DND-41 (cell line): ENCODE results near the gene HOXA3.

Experiments
- ATAC-seq: fragments of 200-7000 bp; cut with Tn5 transposase; 3 replicates; pipeline ENCODE4 v1.9.1; 2021; ENCODE audit warnings: low read depth; ENCODE audit not compliant: insufficient read depth
- DNase-seq: peaks from one replicate; pipeline ENCODE4 v3.0.0-alpha.2; 2020
- H2AFZ ChIP-seq: 2 replicates; pipeline ENCODE4 v1.6.0; 2012; ENCODE audit warnings: low read depth, low read length
- H3K27ac ChIP-seq: 2 replicates; pipeline ENCODE4 v1.5.1; 2012; ENCODE audit warnings: low read length, inconsistent platforms
- H3K27me3 ChIP-seq: fragments of 200-600 bp; sonication (generic); 2 replicates; pipeline ENCODE4 v1.6.0; 2012; ENCODE audit warnings: low read length, mild to moderate bottlenecking, inconsistent platforms; ENCODE audit not compliant: insufficient read depth, poor library complexity
- H3K36me3 ChIP-seq: 2 replicates; pipeline ENCODE4 v1.5.1; 2012; ENCODE audit warnings: low read length, inconsistent platforms; ENCODE audit not compliant: insufficient read depth
- H3K4me1 ChIP-seq: 2 replicates; pipeline ENCODE4 v1.5.1; 2012; ENCODE audit warnings: mild to moderate bottlenecking, low read length; ENCODE audit not compliant: insufficient read depth
- H3K4me2 ChIP-seq: 2 replicates; pipeline ENCODE4 v1.6.0; 2012; ENCODE audit warnings: mild to moderate bottlenecking, moderate library complexity, low read length, inconsistent platforms; ENCODE audit not compliant: insufficient read depth
- H3K4me3 ChIP-seq, 2 experiments: fragments of 200-600 bp in 1 of 2; shearing (Covaris generic) in 1 of 2; 2 replicates each; pipeline ENCODE4 v1.5.1; 2012 to 2016; ENCODE audit warnings: inconsistent platforms in 2 of 2, low read length in 2 of 2, mild to moderate bottlenecking in 2 of 2, low read depth in 1 of 2, moderate library complexity in 1 of 2
- H3K79me2 ChIP-seq: 2 replicates; pipeline ENCODE4 v1.6.0; 2012; ENCODE audit warnings: low read length, inconsistent platforms; ENCODE audit not compliant: insufficient read depth
- H3K9ac ChIP-seq: 2 replicates; pipeline ENCODE4 v1.6.0; 2012; ENCODE audit warnings: low read depth, mild to moderate bottlenecking, inconsistent platforms, low read length, moderate library complexity
- H3K9me3 ChIP-seq: 2 replicates; pipeline ENCODE4 v1.5.1; 2012; ENCODE audit warnings: low read length, moderate library complexity, mild to moderate bottlenecking, inconsistent platforms; ENCODE audit not compliant: insufficient read depth, severe bottlenecking
- H4K20me1 ChIP-seq: 2 replicates; pipeline ENCODE4 v1.6.0; 2012; ENCODE audit warnings: low read length; ENCODE audit not compliant: insufficient read depth
- CTCF ChIP-seq: IDR thresholded peaks from 2 replicates; pipeline ENCODE4 v1.5.1; 2012; ENCODE audit warnings: borderline replicate concordance, low read length, moderate library complexity, mild to moderate bottlenecking; ENCODE audit not compliant: poor library complexity, severe bottlenecking; ENCODE audit errors: extremely low read depth
- EZH2 ChIP-seq: IDR thresholded peaks from 3 replicates; pipeline ENCODE4 v1.6.1; 2012; ENCODE audit warnings: borderline replicate concordance, low read depth, mild to moderate bottlenecking, moderate library complexity, low read length, inconsistent platforms; ENCODE audit not compliant: severe bottlenecking

The HOXA3 gene

GRCh38 chr7:27143950-27144780 lies 8.2 kb downstream of the HOXA3 start:
- peaks cover 13% of the 10 kb centered on the region for H3K36me3 ChIP-seq
- no peak overlapping the region for H3K27ac ChIP-seq
- no peaks in the 10 kb centered on the region for H3K9me3 ChIP-seq
- H3K4me1 ChIP-seq: peaks cover 11% of the 10 kb centered on the region
- no peak overlapping the region for H3K4me3 ChIP-seq
- H3K27me3 ChIP-seq: no peaks in the 10 kb centered on the region
- no peak overlapping the region for H2AFZ ChIP-seq
- no peak for ATAC-seq
- H3K79me2 ChIP-seq: peaks cover 12% of the 10 kb centered on the region
- no peaks in the 10 kb centered on the region for H4K20me1 ChIP-seq
- TF ChIP-seq EZH2 (no peak), CTCF (no peak)
- no peak for DNase-seq
- no peak overlapping the region for H3K9ac ChIP-seq
- H3K4me2 ChIP-seq: no peak overlapping the region

- DNase-seq: no peak
Measured at GRCh38 chr7:27143023-27143949, 9.1 kb downstream of the HOXA3 start, which contains the start of gene HOXA5. HOXA5 (minus strand) TSS chr7:27143681; CDS start chr7:27143607, 74 bp downstream.

GRCh38 chr7:27142580-27143022 lies 9.8 kb downstream of the HOXA3 start:
- ATAC-seq: no peak
- Histone ChIP-seq H3K36me3 (peaks cover 13% of the 10 kb centered on the region), H3K27ac (no peak overlapping the region), H3K79me2 (no peaks in the 10 kb centered on the region), H2AFZ (no peak overlapping the region), H3K9ac (no peak overlapping the region), H3K27me3 (no peaks in the 10 kb centered on the region), H3K9me3 (no peaks in the 10 kb centered on the region), H4K20me1 (no peaks in the 10 kb centered on the region), H3K4me3 (no peak overlapping the region), H3K4me1 (no peaks in the 10 kb centered on the region), H3K4me2 (no peak overlapping the region)
- TF ChIP-seq EZH2: no peak
- no peak for TF ChIP-seq CTCF
- DNase-seq: no peak

More at GRCh38 chr7:27143023-27143949, 9.1 kb downstream of the HOXA3 start, which contains the start of gene HOXA5:
- Histone ChIP-seq H4K20me1 (no peaks in the 10 kb centered on the region), H3K27me3 (no peaks in the 10 kb centered on the region), H3K4me3 (no peak within 1 kb of the TSS), H3K9me3 (no peaks in the 10 kb centered on the region), H2AFZ (no peak within 1 kb of the TSS), H3K4me1 (peaks cover 2% of the 10 kb centered on the region), H3K4me2 (no peak within 1 kb of the TSS), H3K79me2 (peaks cover 3% of the 10 kb centered on the region), H3K9ac (no peak within 1 kb of the TSS), H3K36me3 (peaks cover 13% of the 10 kb centered on the region), H3K27ac (no peak within 1 kb of the TSS)
- TF ChIP-seq CTCF: peak; percentile 10
- TF ChIP-seq EZH2: no peak
- no peak for ATAC-seq
